ENCODE data around the gene METTL4.

- TF ChIP-seq GATA3 (IDR thresholded peaks at IDR 0.05; ENCODE audit: low read depth, low read length), result no peak
- TF ChIP-seq GATA2 (IDR thresholded peaks at IDR 0.05; ENCODE audit: low read depth, low read length), result no peak
Observed at GRCh38 chr18:2504642-2505041, 66.7 kb downstream of the METTL4 start.
